ENCODE measurements around the gene HERPUD1.

- TF ChIP-seq CTCF (conservative IDR thresholded peaks at IDR 0.05; ENCODE audit: low read length), result no peak
- TF ChIP-seq EZH2phosphoT487 (IDR thresholded peaks at IDR 0.05; ENCODE audit: borderline replicate concordance, low read depth, low read length), result no peak
These were observed 48.4 kb upstream of the HERPUD1 start for GRCh38 chr16:56883586-56883985.
